Cardiac muscle cell (in vitro differentiated cells and primary cell): ENCODE measurements around the gene ADAMTS2. TPM values are rescaled to one million over a fixed set of nuclear protein-coding genes. Genes with fewer than 3 reads are reported as not detected.

Experiments used
- DNase-seq, 2 donors: peaks; one replicate each; pipeline versions ENCODE4 v3.0.0 to v3.0.0-alpha.2; 2010 to 2017; ENCODE audit warnings: low read depth in 1 of 2, low spot score in 1 of 2
- H3K27ac ChIP-seq: fragments of 200-600 bp; sonication (generic); 2 replicates; pipeline ENCODE4 v1.5.1; 2016
- H3K27me3 ChIP-seq: fragments of 200-600 bp; sonication (generic); 2 replicates; pipeline ENCODE4 v1.6.0; 2016; ENCODE audit warnings: control low read depth
- H3K36me3 ChIP-seq: fragments of 200-600 bp; sonication (generic); 2 replicates; pipeline ENCODE4 v1.5.1; 2016; ENCODE audit warnings: control low read depth
- H3K4me1 ChIP-seq: fragments of 200-600 bp; sonication (generic); 2 replicates; pipeline ENCODE4 v1.8.1; 2017; ENCODE audit warnings: low read depth, mild to moderate bottlenecking, mixed run types
- H3K4me3 ChIP-seq: fragments of 200-600 bp; sonication (generic); 2 replicates; pipeline ENCODE4 v1.5.1; 2016; ENCODE audit warnings: mild to moderate bottlenecking
- H3K9me3 ChIP-seq: fragments of 200-600 bp; sonication (generic); 2 replicates; pipeline ENCODE4 v1.5.1; 2017; ENCODE audit warnings: low read depth, mild to moderate bottlenecking, control low read depth
- polyA plus RNA-seq: library from polyadenylated mRNA; unstranded; fragments of >200 nt; fragmentation: Nextera tagmentation; extraction: Ambion mirVana; gene quantifications from 2 replicates; pipeline ENCODE4 v1.2.1, GENCODE V29; 2016
- total RNA-seq: library from RNA; depleted of rRNA; stranded (reverse); fragments of >200 nt; gene quantifications from 2 replicates; pipeline ENCODE4 v1.2.3, GENCODE V29; 2016
- TF ChIP-seq, protein P1 (sequence below): IDR thresholded peaks from 2 replicates; pipeline ENCODE4 v1.5.1; 2012; ENCODE audit warnings: low read depth, mild to moderate bottlenecking, low read length

Gene ADAMTS2
- total and polyA plus RNA-seq, 2 experiments from 2014 or later: 3.1 to 8.8 TPM

DNA sequence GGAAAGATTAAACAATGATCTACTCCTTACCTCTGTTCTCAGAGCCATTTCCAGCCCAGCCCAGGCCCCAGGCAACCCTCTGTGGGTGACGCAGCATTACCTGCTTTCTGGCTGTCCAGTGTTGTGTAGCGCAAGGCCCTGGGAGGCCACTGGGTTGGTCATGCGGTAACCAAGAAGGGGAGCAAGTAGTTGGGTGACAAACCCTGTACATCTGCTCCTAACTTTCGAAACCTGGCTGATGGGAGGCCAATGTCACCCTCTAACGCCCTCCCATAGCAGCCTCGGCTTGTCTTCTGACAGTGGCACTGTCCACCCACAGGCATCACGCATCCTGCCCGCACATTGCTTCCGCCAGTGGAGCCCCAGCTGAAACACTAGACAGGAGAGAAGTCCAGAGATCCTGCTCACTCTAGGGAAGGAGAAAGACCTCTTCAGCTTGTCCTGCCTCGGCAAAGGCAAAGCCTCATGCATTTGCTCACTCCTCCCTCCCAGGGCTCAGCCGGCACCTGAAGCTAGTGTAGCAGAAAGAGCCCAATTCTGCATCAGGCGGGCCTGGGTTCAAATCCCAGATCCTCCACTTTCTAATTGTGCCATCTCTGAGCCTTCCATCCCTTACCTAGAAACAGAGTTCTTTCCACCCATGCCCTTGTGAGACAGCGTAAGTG lies 94.6 kb downstream of the ADAMTS2 start:
- TF ChIP-seq, protein P1, sequence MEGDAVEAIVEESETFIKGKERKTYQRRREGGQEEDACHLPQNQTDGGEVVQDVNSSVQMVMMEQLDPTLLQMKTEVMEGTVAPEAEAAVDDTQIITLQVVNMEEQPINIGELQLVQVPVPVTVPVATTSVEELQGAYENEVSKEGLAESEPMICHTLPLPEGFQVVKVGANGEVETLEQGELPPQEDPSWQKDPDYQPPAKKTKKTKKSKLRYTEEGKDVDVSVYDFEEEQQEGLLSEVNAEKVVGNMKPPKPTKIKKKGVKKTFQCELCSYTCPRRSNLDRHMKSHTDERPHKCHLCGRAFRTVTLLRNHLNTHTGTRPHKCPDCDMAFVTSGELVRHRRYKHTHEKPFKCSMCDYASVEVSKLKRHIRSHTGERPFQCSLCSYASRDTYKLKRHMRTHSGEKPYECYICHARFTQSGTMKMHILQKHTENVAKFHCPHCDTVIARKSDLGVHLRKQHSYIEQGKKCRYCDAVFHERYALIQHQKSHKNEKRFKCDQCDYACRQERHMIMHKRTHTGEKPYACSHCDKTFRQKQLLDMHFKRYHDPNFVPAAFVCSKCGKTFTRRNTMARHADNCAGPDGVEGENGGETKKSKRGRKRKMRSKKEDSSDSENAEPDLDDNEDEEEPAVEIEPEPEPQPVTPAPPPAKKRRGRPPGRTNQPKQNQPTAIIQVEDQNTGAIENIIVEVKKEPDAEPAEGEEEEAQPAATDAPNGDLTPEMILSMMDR: no peak
- no peaks in the 10 kb centered on the region for H3K36me3 ChIP-seq
- no peaks in the 10 kb centered on the region for H3K4me1 ChIP-seq
- H3K27me3 ChIP-seq: no peaks in the 10 kb centered on the region
- H3K27ac ChIP-seq: no peak overlapping the region
- H3K4me3 ChIP-seq: no peak overlapping the region
- no peaks in the 10 kb centered on the region for H3K9me3 ChIP-seq
- no peak for DNase-seq

DNA sequence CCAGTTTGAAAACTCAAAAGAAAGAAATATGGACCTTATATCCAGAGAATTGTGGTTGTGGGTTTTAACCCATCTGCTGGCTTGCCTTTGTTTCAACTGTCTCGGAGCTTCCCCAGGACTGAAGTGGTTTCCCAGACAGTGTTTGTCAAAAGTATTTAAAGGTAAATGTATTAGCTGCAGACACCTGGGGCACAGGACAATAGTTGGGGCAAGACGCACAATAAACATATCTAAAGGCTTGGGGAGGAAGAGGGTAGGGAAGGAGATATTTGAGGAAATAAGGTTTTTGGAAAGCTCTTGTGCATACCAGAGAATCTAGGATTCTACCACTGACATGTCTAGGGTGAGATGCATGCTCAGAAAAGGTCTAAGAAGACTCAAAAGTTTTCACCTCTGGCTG lies 99.0 kb downstream of the ADAMTS2 start:
- TF ChIP-seq, protein P1: no peak
- Histone ChIP-seq H3K4me3 (no peak overlapping the region), H3K36me3 (no peaks in the 10 kb centered on the region), H3K4me1 (no peaks in the 10 kb centered on the region), H3K9me3 (no peaks in the 10 kb centered on the region), H3K27ac (no peak overlapping the region), H3K27me3 (no peaks in the 10 kb centered on the region)
- DNase-seq: no peak

DNA sequence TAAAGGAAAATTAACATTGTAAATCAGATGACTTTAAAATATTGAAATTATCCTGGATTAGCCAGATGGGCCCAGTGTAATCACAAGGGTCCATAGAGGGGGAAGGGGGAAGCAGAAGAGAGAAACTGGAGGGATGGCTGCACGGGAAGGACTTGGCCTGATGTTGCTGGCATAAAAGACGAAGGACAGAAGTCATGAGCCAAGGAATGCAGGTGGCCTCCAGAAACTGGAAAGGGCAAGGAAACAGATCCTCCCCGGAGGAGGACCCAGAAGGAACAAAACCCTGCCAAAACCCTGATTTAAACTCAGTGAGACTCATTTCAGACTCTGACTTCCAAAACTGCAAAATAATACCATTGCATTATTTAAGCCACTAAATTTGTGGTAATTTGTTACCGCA lies 100.2 kb downstream of the ADAMTS2 start:
- H3K9me3 ChIP-seq: no peaks in the 10 kb centered on the region
- H3K4me3 ChIP-seq: no peak overlapping the region
- TF ChIP-seq, protein P1: no peak
- H3K27me3 ChIP-seq: no peaks in the 10 kb centered on the region
- no peaks in the 10 kb centered on the region for H3K4me1 ChIP-seq
- no peaks in the 10 kb centered on the region for H3K36me3 ChIP-seq
- DNase-seq: no peak
- H3K27ac ChIP-seq: no peak overlapping the region

DNA sequence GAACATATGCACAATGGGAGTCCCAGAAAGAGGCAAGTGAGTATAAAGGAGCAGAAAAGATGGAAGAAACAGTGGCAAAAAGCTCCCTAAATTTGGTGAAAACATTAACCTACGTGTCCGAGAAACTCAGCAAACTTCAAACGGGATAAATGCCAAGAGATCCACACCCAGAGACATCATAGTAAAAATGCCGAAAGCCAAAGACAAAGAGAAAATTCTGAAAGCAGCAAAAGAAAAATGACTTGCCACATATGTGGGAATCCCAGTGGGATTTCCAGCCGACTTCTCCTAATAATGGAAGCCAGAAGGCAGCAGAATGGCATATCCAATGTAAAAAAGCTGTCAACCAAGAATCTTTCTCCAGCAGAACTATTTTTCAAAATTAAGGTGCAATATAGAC lies 101.2 kb downstream of the ADAMTS2 start:
- no peaks in the 10 kb centered on the region for H3K27me3 ChIP-seq
- no peaks in the 10 kb centered on the region for H3K9me3 ChIP-seq
- peak in 1 of 2 donors; percentile 25 for DNase-seq
- no peaks in the 10 kb centered on the region for H3K36me3 ChIP-seq
- H3K4me1 ChIP-seq: no peaks in the 10 kb centered on the region
- H3K27ac ChIP-seq: no peak overlapping the region
- TF ChIP-seq, protein P1: no peak
- H3K4me3 ChIP-seq: no peak overlapping the region

DNA sequence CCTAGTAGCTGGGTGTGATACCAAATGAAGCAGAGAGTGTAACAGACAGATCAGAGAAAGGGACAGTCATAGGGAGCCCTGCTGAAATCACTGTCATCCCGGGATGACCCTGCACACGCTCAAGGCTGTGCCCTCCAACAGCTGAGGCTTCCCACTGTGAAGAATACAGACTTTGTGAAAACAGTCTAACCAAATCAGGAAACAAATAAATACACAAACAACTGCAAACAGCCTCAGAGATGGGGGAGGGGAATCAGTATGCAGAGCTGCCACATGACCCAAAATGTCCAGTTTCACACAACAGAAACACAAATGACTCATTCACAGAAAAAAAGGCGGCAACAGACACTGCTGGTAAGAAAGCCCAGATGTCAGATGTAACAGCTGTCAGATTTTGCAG lies 101.9 kb downstream of the ADAMTS2 start:
- DNase-seq: peak in 1 of 2 donors; percentile 81
- H3K4me3 ChIP-seq: no peak overlapping the region
- TF ChIP-seq, protein P1: no peak
- no peak overlapping the region for H3K27ac ChIP-seq
- no peaks in the 10 kb centered on the region for H3K27me3 ChIP-seq
- H3K9me3 ChIP-seq: no peaks in the 10 kb centered on the region
- H3K4me1 ChIP-seq: no peaks in the 10 kb centered on the region
- no peaks in the 10 kb centered on the region for H3K36me3 ChIP-seq

DNA sequence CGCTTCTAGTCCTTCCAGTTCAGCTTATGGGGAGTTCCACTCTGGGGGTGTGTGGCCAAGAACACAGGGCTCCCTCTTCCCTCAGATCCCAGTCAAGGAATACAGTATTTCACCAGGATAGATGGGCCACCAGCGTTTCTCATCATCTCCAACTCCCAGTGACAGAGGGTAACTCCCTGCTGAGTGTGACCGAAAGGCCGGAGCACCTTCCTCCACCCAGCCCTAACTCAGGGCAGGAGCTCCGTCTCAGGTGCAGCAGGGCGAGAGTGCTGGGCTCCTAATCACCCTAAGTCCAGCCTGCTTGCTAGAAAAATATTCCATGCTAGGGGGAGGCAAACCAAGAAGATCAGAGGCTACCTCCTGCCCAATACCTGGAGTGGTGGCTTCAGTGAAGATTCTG lies 102.6 kb downstream of the ADAMTS2 start:
- Histone ChIP-seq H3K36me3 (no peaks in the 10 kb centered on the region), H3K4me1 (no peaks in the 10 kb centered on the region), H3K27ac (no peak overlapping the region), H3K9me3 (no peaks in the 10 kb centered on the region), H3K27me3 (no peaks in the 10 kb centered on the region), H3K4me3 (no peak overlapping the region)
- DNase-seq: no peak
- TF ChIP-seq, protein P1: no peak
